Neural progenitor cell (in vitro differentiated cells): ENCODE results near the gene NAA16.
"Not testable (repeated sequence)": the region's sequence is repeated elsewhere in the genome, so short reads cannot be mapped to it uniquely, and the experiment has no call there.

Experiments used
- CTCF ChIP-seq: fragments of 200-600 bp; sonication (generic); IDR thresholded peaks from 2 replicates; pipeline ENCODE4 v1.5.1; 2017; ENCODE audit warnings: antibody characterized with exemption, mild to moderate bottlenecking
- EZH2 ChIP-seq: fragments of 200-600 bp; sonication (generic); IDR thresholded peaks from 2 replicates; pipeline ENCODE4 v1.6.1; 2017; ENCODE audit warnings: antibody characterized with exemption, mild to moderate bottlenecking, moderate library complexity

GRCh38 chr13:41279156-41279555 is 31.9 kb upstream of the NAA16 start:
- not testable (repeated sequence) for TF ChIP-seq CTCF, EZH2
